MCF 10A (cell line): ENCODE results near the gene DYSF. TPM values are rescaled to one million over a fixed set of nuclear protein-coding genes. Genes with fewer than 3 reads are reported as not detected.

Experiments
- BruUV-seq: library from RNA; stranded (reverse); fragments of 400-500 nt; replicated peaks from 2 replicates; lab custom pipeline; 2021; lab: Mats Ljungman, UMichigan
- CTCF ChIA-PET: fragments of 300-600 bp; sonication (Branson Sonifier 250); formaldehyde crosslinking; extraction: SDS; loops from one replicate; lab custom pipeline; 2021; ENCODE audit warnings: antibody characterized with exemption, inconsistent platforms; lab: Yijun Ruan, JAX
- POLR2A ChIA-PET: fragments of 300-600, 350-650 bp; sonication (Branson Sonifier 250); formaldehyde crosslinking; extraction: SDS; loops from one replicate; lab custom pipeline; 2020; ENCODE audit warnings: antibody characterized with exemption, inconsistent platforms; lab: Yijun Ruan, JAX
- DNase-seq: peaks from one replicate; pipeline ENCODE4 v3.0.0-alpha.2; 2018; ENCODE audit not compliant: unreplicated experiment
- H3K27ac Mint-ChIP-seq: one replicate; pipeline ENCODE4 v1.8.0; 2022; ENCODE audit warnings: mild to moderate bottlenecking, low read depth, mixed read lengths; ENCODE audit not compliant: unreplicated experiment
- H3K27me3 Mint-ChIP-seq: one replicate; pipeline ENCODE4 v1.8.0; 2022; ENCODE audit warnings: mixed read lengths; ENCODE audit not compliant: insufficient read depth, unreplicated experiment
- H3K36me3 Mint-ChIP-seq: one replicate; pipeline ENCODE4 v1.8.0; 2022; ENCODE audit warnings: mild to moderate bottlenecking, moderate library complexity, mixed read lengths; ENCODE audit not compliant: insufficient read depth, unreplicated experiment
- H3K4me1 Mint-ChIP-seq: one replicate; pipeline ENCODE4 v1.8.0; 2022; ENCODE audit warnings: mixed read lengths; ENCODE audit not compliant: insufficient read depth, unreplicated experiment
- H3K4me3 Mint-ChIP-seq: one replicate; pipeline ENCODE4 v1.8.0; 2022; ENCODE audit warnings: mild to moderate bottlenecking, moderate library complexity, mixed read lengths; ENCODE audit not compliant: unreplicated experiment
- H3K9me3 Mint-ChIP-seq: one replicate; pipeline ENCODE4 v1.8.0; 2022; ENCODE audit warnings: mixed read lengths; ENCODE audit not compliant: unreplicated experiment
- intact Hi-C: fragments of 100-400 bp; cut with micrococcal nuclease; formaldehyde crosslinking; loops from 2 replicates; pipeline ENCODE4 v1.14.1; 2022
- total RNA-seq: library from RNA; stranded (reverse); gene quantifications from 2 replicates; pipeline ENCODE4 v1.2.3, GENCODE V29; 2022
- TF ChIP-seq, protein P1 (sequence below): fragments of 200-600 bp; IDR thresholded peaks from one replicate; pipeline ENCODE4 v1.8.0; 2022; ENCODE audit warnings: antibody characterized with exemption, mild to moderate bottlenecking; ENCODE audit not compliant: unreplicated experiment

Gene DYSF
- total RNA-seq, 1 experiment from 2014 or later: 2.0 TPM

- BruUV-seq: no TSS peak
- no peak overlapping the region for H3K4me3 Mint-ChIP-seq
- CTCF ChIA-PET: interaction anchor here (0.6 kb wide), 1 partner anchor 62 kb away, joined by 3 read pairs; no protein-coding TSS in a partner anchor
- peaks cover 11% of the 10 kb centered on the region for H3K27me3 Mint-ChIP-seq
- H3K4me1 Mint-ChIP-seq: no peaks in the 10 kb centered on the region
- no peak for DNase-seq
- H3K27ac Mint-ChIP-seq: no peak overlapping the region
- intact Hi-C loops: no loop called here
- POLR2A ChIA-PET: no interaction called here
- no peaks in the 10 kb centered on the region for H3K9me3 Mint-ChIP-seq
- TF ChIP-seq, protein P1, sequence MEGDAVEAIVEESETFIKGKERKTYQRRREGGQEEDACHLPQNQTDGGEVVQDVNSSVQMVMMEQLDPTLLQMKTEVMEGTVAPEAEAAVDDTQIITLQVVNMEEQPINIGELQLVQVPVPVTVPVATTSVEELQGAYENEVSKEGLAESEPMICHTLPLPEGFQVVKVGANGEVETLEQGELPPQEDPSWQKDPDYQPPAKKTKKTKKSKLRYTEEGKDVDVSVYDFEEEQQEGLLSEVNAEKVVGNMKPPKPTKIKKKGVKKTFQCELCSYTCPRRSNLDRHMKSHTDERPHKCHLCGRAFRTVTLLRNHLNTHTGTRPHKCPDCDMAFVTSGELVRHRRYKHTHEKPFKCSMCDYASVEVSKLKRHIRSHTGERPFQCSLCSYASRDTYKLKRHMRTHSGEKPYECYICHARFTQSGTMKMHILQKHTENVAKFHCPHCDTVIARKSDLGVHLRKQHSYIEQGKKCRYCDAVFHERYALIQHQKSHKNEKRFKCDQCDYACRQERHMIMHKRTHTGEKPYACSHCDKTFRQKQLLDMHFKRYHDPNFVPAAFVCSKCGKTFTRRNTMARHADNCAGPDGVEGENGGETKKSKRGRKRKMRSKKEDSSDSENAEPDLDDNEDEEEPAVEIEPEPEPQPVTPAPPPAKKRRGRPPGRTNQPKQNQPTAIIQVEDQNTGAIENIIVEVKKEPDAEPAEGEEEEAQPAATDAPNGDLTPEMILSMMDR: no peak
- no peaks in the 10 kb centered on the region for H3K36me3 Mint-ChIP-seq
Measured at GRCh38 chr2:71671203-71671854, 218.0 kb downstream of the DYSF start.

DNA sequence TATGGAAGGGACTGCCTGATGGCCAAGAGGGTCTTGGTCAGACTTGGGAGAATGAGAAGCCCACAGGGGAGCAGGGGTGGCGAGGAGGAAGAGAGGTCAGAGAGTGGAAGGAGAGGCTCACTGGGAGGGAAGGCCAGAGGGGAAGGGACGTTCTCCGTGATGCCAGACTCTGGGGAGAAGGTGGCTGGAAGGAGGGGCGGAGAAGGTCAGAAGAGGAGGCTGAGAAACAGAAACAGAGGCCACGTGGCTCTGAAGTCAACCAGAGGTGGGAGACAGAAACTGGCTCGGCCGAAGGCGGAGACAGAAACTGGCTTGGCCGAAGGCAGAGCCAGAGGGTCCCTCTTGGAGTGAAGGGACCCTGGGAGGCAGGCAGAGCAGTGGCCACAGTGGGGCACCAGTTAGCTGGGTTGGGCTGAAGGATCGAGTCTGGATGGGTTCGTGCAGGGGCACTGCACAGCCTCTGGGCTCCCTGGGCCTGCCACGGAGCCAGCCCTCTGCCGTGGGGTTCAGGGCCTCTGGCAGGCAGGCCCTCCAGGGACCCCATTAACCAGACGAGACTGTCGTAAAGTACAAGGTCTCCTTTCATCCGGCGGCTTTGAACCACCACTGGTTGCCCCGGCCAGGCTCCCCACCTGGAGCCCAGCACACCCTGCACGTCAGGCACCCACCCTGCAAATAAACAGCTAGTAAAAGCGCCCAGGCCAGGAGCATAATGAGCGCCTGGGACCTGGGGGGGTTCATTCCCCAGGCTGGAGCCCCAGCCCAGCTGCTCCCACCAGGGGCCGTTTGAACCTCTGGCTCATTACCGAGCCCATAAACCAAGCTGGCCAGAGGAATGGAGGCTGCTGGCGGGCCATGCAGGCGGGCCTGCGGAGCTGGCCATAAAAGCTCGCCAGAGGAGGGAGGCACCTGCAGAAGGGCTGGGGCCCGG lies 218.8 kb downstream of the DYSF start:
- Mint-ChIP-seq H3K27ac (no peak overlapping the region), H3K27me3 (peaks cover 20% of the 10 kb centered on the region), H3K4me1 (no peaks in the 10 kb centered on the region), H3K36me3 (no peaks in the 10 kb centered on the region), H3K4me3 (no peak overlapping the region), H3K9me3 (no peaks in the 10 kb centered on the region)
- CTCF ChIA-PET: interaction anchor here (0.6 to 1.0 kb wide), 2 partner anchors 16 to 63 kb away, joined by 3 read pairs; no protein-coding TSS in a partner anchor
- no peak for DNase-seq
- POLR2A ChIA-PET: no interaction called here
- intact Hi-C loops: no loop called here
- no TSS peak for BruUV-seq
- TF ChIP-seq, protein P1: no peak

DNA sequence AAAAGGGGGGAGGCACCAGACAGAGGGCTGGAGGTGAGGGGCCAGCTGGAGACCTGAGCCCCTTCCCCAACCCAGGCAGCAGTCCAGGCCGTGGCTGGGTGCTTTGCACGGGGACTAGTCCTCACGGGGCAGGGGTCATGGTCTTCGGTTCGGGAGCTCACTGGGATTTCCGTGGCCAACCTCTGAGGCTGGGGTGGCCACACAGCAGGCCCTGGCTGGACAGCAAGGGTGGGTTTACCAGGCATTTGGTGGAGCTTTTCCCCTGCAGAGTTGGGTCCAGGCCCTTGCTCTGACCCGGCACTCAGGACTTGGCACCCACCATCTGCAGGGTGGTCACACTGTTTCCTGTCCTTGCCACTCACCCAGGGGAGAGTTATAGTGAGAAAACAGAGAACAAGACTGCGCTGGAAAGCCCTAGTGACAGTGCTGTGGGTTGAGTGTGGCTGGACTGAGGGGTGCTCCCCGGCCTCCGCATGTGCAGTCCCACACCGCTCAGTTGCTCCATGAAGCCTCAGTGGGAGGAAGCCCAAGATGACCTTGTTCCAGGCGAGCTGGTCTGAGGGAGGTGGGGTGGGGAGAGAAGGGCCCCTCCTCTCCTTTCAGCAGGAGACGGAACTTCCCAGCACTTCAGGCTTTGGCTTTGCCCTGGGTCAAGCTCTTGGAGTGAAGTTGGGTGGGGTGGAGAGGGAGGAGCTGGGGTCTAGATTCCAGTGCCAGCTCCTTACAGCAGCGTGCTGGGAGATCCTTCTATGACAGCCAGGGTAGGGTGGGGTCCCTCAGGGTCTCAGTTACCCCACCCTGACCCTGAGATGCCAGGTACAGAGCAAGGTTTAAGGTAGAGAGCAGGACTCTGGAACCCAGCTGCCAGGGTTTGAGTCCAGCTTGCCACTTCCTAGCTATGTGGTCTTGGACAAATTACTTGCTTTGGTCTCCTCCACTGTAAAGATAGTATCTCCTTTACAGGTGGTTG lies 219.8 kb downstream of the DYSF start:
- TF ChIP-seq, protein P1: no peak
- CTCF ChIA-PET: interaction anchor here (0.5 to 1.0 kb wide), 6 partner anchors 12 to 877 kb away, joined by 3 to 4 read pairs (median 3); no protein-coding TSS in a partner anchor
- no TSS peak for BruUV-seq
- Mint-ChIP-seq H3K27me3 (peaks cover 28% of the 10 kb centered on the region), H3K4me1 (no peaks in the 10 kb centered on the region), H3K27ac (no peak overlapping the region), H3K36me3 (no peaks in the 10 kb centered on the region), H3K4me3 (no peak overlapping the region), H3K9me3 (no peaks in the 10 kb centered on the region)
- POLR2A ChIA-PET: no interaction called here
- no peak for DNase-seq
- intact Hi-C loops: no loop called here
